AML-193 (cell line): ENCODE results near the gene CDC37L1.

Experiments used
- DNase-seq, 2 experiments: peaks; one replicate each; lab custom pipeline; 2025; lab: John Stamatoyannopoulos, UW

CDC37L1 gene

DNA sequence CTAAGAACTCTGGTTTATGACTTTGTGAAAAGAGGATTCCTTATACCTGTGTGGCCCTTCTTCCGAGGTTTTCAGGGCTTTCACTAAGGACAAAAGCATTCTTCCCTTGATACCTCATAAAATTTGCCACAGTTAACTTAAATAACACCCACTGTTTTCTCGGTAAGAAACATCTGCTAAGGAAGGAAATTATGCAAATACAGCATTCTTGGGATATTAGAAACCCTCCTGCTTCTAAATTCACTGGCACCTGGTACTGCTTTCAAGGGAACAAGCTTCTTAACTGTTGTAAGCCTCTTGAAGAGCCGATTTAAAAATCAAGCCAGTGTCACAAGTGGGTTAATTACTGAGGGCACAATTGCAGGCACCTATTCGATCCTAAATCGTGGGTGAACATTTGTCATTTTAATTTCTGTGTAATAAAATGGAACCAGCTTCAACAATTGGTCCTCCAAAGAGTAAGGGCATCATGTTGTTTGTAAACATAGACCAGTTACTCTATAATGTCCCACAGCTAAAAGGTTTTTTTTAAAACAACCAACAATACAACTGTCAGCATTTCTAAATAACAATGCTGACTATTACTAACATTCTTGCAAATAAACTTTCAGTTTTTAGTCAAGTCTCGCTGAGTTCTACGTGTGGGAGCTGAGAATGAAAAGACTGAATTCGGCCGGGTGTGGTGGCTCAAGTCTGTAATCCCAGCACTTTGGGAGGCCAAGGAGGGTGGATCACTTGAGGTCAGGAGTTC is 35.1 kb downstream of the CDC37L1 start:
- DNase-seq, result no peak

DNA sequence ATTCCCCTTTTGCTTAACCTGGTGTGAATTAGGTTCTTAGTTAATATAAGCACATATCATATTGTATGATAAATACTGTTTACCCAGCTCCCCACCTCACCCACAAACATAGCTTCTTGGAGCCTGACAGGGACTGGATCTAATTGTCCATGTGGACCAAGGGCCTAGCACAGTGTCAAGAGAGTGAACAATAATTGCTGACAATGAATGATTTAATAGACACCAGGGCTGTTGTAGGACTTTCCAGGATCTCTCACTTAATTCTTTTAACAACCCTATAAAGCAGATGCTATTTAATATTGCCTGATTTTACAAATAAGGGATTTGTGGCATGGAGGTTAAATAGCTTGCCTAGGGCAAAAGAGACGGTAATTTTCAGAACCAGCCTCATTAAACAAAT is 36.8 kb downstream of the CDC37L1 start:
- no peak for DNase-seq

DNA sequence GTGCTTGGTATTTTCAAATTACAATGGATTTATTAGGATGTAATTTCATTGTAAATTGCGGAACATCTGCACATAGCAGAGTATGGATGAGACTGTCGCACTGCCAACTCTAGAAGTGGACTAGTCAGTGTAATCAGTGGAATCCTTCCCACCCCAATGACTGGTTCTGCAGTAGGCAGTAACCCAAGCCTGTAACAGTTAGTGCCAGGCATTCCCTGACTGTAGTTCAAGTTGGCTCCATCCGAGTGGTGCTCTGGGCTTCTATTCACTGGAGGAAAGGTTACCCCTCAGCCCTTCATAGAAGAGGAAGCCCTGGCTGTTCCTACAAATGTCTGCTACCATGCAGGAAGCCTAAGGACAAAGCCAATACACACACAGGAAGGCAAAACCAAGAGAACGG is 38.4 kb downstream of the CDC37L1 start:
- DNase-seq, result no peak

DNA sequence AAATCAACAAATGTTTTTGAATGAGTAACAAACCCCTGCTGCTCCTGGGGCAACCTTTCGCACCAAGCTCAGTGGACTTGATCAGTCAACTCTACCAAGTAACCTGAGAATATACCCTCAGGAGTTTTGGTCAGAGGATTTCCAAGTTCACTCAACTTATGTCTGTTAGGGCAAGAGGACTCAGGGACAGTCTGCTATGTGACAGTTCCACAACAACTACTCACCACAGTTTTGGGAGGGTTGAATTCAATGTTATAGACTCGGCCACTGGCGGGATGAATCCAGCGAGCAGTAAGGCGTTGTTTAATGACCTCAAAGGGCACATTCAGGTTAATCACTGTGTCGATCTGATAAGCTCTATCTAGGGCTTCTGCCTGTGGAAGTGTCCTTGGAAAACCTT is 39.5 kb downstream of the CDC37L1 start:
- DNase-seq, result no peak

DNA sequence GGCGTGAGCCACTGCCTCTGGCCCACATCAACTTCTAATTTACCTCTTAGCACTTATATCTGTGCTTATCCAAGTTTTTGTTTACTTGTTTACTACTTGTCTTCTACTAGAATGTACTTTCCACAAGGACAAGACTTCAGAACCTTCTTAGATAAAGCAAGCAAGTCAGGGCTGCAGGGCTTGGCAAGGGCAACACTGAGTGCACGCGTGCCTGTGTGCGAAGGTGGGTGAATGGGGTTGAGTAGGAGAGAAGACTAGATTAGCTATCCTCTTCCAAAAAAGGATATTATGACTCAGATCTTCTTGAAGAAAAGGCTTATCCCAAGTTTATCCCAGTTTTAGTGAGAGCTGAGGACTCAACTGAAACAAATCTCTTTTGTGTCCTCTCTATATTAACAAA is 42.4 kb downstream of the CDC37L1 start:
- DNase-seq, result no peak

DNA sequence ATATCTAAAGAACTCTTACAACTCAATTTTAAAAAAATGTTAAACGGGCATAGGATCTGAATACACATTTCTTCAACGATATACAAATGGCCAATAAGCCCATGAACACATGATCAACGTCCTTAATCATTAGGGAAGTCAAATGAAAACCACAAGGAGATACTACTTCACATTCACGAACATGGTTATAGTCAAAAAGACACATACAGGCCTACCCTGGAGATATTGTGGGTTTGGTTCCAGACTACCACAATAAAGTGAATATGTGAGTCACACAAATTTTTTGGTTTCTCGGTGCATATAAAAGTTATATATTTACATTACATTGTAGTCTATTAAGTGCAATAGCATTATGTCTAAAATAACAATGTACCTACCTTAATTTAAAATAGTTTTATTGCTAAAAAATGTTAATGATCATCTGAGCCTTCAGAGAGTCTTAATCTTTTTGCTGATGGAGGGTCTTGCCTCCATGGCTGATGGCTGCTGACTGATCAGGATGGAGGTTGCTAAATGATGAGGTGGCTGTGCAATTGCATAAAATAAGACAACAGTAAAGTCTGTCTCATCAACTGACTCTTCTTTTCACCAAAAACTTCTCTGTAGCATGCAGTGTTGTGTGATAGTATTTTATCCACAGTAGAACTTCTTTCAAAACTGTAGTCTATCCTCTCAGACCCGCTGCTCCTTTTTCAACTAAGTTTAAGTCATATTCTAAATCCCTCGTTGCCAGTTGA is 46.5 kb downstream of the CDC37L1 start:
- DNase-seq, result no peak

DNA sequence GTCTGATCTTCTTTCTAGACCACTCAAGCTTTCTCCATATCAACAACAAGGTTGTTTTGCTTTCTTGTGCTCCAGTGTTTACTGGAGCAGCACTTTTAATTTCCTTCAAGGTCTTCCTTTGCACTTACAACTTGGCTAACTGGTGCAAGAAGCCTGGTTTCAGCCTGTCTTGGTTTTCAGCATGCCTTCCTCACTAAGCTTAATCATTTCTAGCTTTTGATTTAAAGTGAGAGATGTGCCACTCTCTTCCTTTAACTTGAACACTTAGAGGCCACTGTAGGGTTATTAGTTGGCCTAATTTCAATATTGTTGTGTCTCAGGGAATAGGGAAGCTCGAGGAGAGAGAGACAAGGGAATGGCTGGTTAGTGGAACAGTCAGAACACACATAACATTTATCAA is 48.2 kb downstream of the CDC37L1 start:
- no peak for DNase-seq

DNA sequence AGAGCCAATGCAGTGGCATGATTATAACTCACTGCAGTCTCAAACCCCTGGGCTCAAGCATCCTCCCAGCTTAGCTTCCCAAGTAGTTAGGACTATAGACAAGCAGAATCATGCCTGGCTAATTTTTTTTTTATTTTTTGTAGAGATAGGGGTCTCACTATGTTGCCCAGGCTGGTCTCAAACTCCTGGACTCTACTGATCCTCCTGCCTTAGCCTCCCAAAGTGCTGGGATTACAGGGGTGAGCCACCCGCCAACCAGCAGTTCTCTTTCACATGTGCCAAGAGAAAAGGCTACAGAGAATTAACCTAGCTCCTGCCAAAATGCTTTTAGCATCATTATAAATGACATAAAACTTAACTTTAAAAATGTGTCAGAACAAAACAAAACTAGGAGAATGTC is 53.5 kb downstream of the CDC37L1 start:
- DNase-seq, result no peak

DNA sequence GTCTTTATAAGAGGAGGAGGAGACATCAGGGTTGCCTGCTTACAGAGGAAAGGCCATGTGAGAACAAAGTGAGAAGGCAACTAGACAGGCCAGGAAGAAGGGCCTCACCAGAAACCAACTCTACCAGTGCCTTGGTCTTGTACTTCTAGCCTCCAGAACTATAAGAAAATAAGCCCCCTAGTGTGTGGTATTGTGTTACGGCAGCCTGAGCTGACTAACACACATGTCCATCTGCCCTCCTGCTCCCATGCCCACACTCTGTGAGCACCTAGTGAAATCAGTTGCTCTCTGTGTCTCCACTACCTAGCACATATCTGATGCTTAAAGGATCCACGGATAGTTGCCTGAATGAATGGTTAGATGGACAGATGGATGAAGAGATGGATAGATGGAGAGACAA is 54.8 kb downstream of the CDC37L1 start:
- no peak for DNase-seq

DNA sequence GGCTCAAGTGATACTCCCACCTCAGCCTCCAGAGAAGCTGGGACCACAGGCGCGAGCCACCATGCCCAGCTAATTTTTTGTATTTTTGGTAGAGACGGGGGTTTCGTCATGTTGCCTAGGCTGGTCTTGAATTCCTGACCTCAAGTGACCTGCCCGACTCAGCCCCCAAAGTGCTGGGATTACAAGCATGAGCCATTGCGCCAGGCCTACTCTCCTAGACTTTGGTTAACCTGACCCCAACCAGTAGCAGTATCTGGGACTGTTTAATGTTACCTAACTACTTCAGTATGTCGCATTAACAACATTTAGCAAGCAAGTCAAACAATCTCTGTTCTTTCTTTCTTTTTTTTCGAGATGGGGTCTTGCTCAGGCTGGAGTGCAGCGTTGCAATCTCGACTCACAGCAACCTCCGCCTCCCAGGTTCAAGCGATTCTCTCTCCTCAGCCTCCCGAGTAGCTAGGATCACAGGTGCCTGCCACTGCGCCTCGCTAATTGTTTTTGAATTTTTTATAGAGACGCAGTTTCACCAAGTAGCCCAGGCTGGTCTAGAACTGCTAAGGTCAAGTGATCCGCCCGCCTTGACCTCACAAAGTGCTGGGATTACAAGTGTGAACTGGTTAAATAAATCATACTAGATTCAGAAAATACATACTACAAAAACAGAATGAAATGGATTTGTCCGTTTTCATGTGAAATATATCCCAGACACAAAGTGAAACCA is 59.7 kb downstream of the CDC37L1 start:
- DNase-seq, result no peak

DNA sequence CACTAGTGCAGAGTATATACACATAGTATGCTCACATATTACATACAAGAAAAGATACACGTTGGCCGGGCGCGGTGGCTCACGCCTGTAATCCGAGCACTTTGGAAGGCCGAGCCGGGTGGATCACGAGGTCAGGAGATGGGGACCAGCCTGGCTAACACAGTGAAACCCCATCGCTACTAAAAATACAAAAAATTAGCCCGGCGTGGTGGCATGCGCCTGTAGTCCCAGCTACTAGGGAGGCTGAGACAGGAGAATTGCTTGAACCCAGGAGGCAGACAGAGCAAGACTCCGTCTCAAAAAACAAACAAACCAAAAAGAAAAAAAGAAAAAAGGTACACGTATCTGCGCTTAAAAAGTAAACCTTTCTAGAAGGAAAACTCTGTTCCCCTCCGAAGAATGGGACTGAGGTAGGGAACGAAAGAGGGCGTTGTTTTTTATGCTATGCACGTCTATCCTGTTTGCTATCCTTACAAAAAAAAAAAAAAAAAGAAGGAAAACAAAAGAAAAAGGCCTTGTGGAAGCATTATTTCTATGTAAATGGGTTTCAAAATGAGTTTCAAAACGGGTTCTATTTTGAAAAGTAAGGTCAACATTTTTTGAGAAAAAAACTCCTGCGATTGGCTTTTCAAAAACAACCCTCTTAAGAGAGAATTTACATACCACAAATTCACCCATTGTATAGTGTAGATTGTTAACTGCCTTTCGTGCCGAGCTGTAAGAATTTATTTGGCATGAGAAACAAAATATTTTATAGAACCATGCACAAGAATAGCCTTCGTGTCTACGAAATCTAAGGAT is 60.4 kb downstream of the CDC37L1 start:
- DNase-seq, result no peak

DNA sequence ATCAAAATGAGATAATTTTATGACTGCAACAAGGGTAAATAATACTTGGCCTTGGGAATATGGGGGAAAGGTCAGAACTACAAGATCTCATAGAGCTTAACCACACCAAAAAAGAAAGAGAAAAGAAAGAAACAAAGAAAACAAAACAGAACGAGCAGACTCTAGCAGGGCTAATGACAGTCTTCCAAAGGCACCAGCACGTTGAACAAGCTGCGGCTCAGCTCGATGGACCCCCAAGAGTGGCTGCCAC is 60.9 kb downstream of the CDC37L1 start:
- DNase-seq, result peak in 1 of 2 experiments; percentile 15

DNA sequence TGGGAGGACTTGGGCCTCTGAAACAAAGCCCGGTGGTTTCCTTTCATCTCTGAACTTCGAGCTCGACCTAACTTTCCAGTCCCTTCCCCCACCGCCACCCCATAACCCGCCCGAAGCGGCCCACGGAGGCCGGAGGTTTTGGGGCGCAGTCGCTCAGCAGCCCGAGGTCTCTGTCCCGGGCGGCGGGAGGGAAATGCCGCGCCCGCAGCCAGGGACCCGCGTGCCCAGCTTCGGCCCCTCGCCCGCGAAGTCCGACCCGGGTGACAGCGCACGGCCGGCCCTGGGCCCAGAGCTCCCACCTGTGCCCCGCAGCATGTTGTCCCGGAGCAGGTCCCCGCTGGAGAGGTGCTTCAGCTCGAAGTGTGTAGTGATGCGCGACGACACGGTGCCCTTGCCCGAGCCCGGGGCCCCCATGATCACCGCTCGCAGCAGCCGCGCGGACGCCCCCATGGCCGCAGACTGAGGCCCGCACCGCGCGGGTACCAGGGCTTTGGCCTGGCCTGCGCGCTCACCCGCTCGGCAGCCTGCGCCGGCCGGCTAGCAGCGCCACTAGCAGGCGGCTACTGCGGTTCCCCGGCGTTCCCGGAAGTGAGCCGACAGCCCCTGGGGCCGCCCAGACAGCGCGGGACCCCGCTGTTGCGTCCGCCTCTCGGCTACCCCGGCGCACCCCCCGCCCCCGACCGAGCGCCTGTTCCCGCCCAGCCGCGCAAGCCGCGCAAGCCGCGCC is 61.4 kb downstream of the CDC37L1 start, which contains the start of gene AK3:
AK3 (minus strand) TSS at position 565 of the 727 bp plus-strand sequence; CDS start at position 450, 115 bp downstream.
- DNase-seq, result peak; percentile 77 to 79

DNA sequence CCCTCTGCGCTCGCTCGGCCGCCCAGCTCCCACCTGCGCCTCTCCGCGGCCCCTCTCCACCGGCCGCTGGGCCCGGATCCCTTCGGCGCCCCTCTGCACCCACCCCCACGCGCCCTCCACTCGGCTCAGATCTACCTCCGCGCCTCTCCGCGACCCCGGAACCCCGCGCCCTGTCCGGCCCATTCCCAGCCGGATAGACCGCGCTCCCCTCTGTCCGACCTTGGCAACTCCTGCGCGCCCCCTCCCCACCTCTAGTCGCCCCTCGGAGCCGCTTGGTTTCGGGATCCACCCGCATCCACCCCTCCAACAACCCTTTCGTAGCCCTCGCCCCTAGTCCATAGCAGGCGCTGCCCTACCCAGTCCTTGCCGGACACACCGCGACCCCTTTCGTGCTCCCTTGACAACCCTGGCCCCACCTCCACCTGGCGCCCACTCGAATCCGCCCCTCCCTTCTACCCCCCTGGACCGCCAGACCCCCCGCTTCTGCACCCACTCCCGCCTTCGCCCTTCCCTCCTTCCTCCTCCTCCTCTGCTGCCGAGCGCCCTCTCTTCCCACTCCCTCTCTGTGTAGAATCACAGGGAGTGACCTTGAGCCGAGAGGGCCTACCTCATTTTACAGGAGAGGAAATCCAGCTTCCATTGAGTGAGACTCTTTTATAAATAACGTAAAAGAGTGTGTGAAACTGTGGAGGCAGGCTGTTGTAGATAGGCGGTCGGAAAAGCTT is 62.2 kb downstream of the CDC37L1 start:
- DNase-seq, result no peak

DNA sequence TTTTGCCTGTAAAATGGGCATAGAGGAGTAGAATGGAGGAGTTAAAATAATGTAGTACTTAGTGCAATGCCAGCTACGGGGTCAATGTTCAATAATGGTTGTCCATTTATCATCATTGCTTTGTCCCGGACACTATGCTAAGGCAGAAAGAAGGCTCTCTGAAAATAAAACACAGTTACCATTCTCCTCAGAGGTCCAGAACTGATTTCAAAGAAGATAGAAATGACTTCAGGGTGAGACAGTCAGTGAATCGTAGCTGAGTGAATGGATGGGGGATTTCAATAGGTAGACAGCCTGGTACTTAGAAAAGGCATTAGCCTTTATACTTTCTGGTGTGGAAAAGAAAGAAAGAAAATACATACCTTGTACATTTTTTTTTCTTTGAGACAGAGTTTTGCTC is 62.9 kb downstream of the CDC37L1 start:
- DNase-seq, result no peak

DNA sequence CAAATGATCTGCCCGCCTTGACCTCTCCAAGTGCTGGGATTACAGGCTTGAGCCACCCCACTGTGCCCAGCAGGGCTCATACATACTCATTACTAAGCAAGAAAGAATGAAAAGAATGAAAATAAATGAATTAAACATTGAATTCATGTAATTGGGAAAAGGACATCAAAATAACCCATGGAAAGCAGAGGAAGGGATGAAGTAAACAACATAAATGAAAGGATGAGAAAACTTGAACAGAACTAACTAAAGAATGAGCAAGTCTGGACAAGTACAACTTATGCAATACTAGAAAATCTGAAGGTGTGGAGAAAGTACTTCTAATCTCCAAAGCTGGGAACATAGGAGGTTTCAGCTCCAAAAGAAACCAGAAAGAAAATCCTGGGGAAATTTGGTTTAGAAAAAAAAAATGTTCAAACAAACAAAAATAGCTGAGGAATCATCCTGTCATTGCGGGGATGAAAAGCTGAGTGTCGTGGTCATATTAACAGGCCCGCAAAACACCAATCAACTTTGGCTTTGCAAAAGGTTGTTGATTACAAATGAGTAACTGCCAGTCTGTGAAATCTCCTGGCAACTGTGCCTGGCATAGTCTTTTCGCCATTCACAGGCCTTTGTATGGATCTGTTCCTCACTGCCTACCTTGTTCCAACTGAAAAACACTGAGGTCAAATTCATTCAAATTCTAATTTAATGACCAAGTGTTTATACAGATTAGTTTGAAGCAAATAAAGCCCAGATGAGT is 63.9 kb downstream of the CDC37L1 start:
- DNase-seq, result no peak

DNA sequence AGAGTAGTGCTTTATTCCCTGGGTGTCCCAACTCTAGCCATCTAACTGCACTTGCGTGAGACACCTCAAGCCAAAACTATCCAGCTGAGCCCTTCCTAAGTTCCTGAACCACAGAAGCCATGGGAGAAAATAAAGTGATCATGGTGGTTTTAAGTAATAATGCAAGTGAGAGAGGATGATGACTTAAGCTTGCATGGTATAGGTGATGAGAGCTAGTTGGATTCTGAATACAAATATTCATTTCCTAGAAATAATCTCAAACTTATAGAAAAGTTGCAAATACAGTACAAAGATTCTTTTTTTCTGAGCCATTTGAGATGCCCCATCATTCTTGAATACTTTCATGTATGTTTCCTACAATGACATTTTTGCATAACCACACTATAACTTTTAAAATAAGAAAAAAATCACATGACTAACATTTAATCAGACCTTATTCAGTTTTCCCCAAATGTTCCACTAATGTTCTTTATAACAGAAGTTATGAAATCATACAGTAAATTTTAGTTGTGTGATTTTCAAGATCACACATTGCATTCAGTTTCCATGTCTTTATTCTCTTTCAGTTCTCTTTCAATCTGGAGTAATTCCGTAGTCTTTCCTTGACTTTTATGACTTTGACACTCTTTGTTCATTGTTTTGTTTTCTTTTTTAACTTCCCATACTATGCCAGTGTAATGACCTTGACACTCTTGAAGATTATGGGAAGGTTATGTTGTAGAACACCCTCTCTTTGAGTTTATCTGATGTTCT is 67.1 kb downstream of the CDC37L1 start:
- no peak for DNase-seq

DNA sequence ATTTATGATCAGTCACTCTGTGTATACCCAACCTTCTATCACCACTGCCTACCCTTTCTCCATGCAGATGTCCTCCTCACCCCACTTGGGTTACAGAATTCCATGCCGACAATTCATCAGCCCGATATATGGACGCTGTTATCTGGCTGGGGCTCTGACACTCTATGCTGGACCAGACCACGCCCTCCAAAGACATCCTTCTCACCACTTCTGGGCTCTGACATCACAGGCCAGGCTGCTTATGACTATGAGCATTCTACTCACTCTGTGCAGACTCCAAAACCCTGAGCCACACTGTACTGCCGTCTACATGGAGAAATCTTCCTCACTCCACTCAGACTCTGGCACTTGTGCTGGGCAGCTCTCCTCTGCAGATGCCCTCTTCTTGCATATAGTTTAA is 69.2 kb downstream of the CDC37L1 start:
- no peak for DNase-seq

DNA sequence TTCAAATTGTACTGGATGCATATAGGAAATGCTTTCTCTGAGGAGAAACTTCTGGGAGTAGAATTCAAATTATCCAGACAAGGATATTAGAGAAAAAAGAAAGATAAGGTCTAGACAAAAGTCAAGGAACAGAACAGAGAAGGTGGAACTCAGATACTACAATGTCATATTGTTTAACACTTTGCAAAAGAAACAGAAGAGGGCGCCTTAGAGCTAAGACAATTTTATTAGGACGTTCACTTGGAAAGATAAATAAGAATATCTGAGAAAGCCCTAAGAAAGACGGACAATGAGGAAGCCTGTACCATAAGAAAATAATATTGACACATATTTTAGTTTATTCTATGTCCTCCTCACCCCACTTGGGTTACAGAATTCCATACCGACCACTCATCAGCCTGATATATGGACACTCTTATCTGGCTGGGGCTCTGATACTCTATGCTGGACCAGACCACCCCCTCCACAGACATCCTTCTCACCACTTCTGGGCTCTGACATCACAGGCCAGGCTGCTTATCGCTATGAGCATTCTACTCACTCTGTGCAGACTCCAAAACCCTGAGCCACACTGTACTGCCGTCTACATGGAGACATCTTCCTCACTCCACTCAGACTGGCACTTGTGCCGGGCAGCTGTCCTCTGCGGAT is 70.8 kb downstream of the CDC37L1 start:
- DNase-seq, result peak; percentile 69 to 74
